Measurements from ENCODE around the gene SIK3. TPM values are rescaled to one million over a fixed set of nuclear protein-coding genes. Genes with fewer than 3 reads are reported as not detected.

SIK3 gene
- total RNA-seq, 1 experiment from 2014 or later = 4.1 TPM

- Histone ChIP-seq H3K4me3 (no peak overlapping the region), H3K27me3 (no peaks in the 10 kb centered on the region), H3K9me3 (no peaks in the 10 kb centered on the region), H3K36me3 (no peaks in the 10 kb centered on the region; the same call in none of the 2 replicates)
- no peak for DNase-seq
Observed at GRCh38 chr11:116980136-116980793, 118.0 kb downstream of the SIK3 start.

GRCh38 chr11:116976941-116977570 lies 121.2 kb downstream of the SIK3 start:
- no peak for DNase-seq

GRCh38 chr11:116975661-116976060 lies 122.6 kb downstream of the SIK3 start:
- Histone ChIP-seq H3K4me3 (no peak overlapping the region), H3K27me3 (no peaks in the 10 kb centered on the region), H3K9me3 (no peaks in the 10 kb centered on the region), H3K36me3 (no peaks in the 10 kb centered on the region; the same call in none of the 2 replicates)
- DNase-seq = no peak

More at GRCh38 chr11:116976941-116977570, 121.2 kb downstream of the SIK3 start:
- Histone ChIP-seq H3K4me3 (no peak overlapping the region), H3K27me3 (no peaks in the 10 kb centered on the region), H3K9me3 (no peaks in the 10 kb centered on the region), H3K36me3 (no peaks in the 10 kb centered on the region; the same call in none of the 2 replicates)

- Histone ChIP-seq H3K27me3 (no peaks in the 10 kb centered on the region), H3K9me3 (no peaks in the 10 kb centered on the region), H3K36me3 (no peaks in the 10 kb centered on the region; the same call in none of the 2 replicates), H3K4me3 (no peak overlapping the region)
- no peak for DNase-seq
Observed at GRCh38 chr11:116973270-116973669, 125.0 kb downstream of the SIK3 start.

GRCh38 chr11:116972691-116973090 lies 125.5 kb downstream of the SIK3 start:
- Histone ChIP-seq H3K36me3 (no peaks in the 10 kb centered on the region; the same call in none of the 2 replicates), H3K27me3 (no peaks in the 10 kb centered on the region), H3K4me3 (no peak overlapping the region), H3K9me3 (no peaks in the 10 kb centered on the region)
- DNase-seq = no peak

- Histone ChIP-seq H3K9me3 (no peaks in the 10 kb centered on the region), H3K36me3 (no peaks in the 10 kb centered on the region), H3K4me3 (no peak overlapping the region), H3K27me3 (no peaks in the 10 kb centered on the region)
- peak; percentile 23 for DNase-seq
Observed at GRCh38 chr11:116970485-116971292, 127.5 kb downstream of the SIK3 start.

- Histone ChIP-seq H3K36me3 (no peaks in the 10 kb centered on the region), H3K4me3 (no peak overlapping the region), H3K27me3 (no peaks in the 10 kb centered on the region), H3K9me3 (no peaks in the 10 kb centered on the region)
- DNase-seq = no peak
Observed at GRCh38 chr11:116969694-116970093, 128.5 kb downstream of the SIK3 start.

- DNase-seq = no peak
- no peaks in the 10 kb centered on the region for H3K9me3 ChIP-seq
- no peaks in the 10 kb centered on the region for H3K36me3 ChIP-seq
- no peaks in the 10 kb centered on the region for H3K27me3 ChIP-seq
- no peak overlapping the region for H3K4me3 ChIP-seq
Observed at GRCh38 chr11:116964269-116964668, 134.0 kb downstream of the SIK3 start.

GRCh38 chr11:116963813-116964212 lies 134.4 kb downstream of the SIK3 start:
- Histone ChIP-seq H3K9me3 (no peaks in the 10 kb centered on the region), H3K36me3 (no peaks in the 10 kb centered on the region), H3K27me3 (no peaks in the 10 kb centered on the region), H3K4me3 (no peak overlapping the region)
- no peak for DNase-seq

- DNase-seq = no peak
- no peak overlapping the region for H3K4me3 ChIP-seq
- H3K36me3 ChIP-seq = no peaks in the 10 kb centered on the region
- no peaks in the 10 kb centered on the region for H3K27me3 ChIP-seq
- H3K9me3 ChIP-seq = no peaks in the 10 kb centered on the region
Observed at GRCh38 chr11:116962108-116962507, 136.1 kb downstream of the SIK3 start.

- Histone ChIP-seq H3K4me3 (no peak overlapping the region), H3K27me3 (no peaks in the 10 kb centered on the region), H3K9me3 (no peaks in the 10 kb centered on the region), H3K36me3 (no peaks in the 10 kb centered on the region; the same call in 1 of the 2 replicates)
- DNase-seq = peak; percentile 58
Observed at GRCh38 chr11:116960930-116961329, 137.3 kb downstream of the SIK3 start.

- Histone ChIP-seq H3K9me3 (no peaks in the 10 kb centered on the region), H3K4me3 (no peak overlapping the region), H3K36me3 (peaks cover 13% of the 10 kb centered on the region), H3K27me3 (no peaks in the 10 kb centered on the region)
- no peak for DNase-seq
Observed at GRCh38 chr11:116958246-116958645, 140.0 kb downstream of the SIK3 start.

- DNase-seq = no peak
- no peaks in the 10 kb centered on the region for H3K27me3 ChIP-seq
- no peak overlapping the region for H3K4me3 ChIP-seq
- peaks cover 13% of the 10 kb centered on the region for H3K36me3 ChIP-seq
- no peaks in the 10 kb centered on the region for H3K9me3 ChIP-seq
Observed at GRCh38 chr11:116955949-116956348, 142.3 kb downstream of the SIK3 start.

GRCh38 chr11:116955548-116955947 lies 142.7 kb downstream of the SIK3 start:
- Histone ChIP-seq H3K27me3 (no peaks in the 10 kb centered on the region), H3K9me3 (no peaks in the 10 kb centered on the region), H3K4me3 (no peak overlapping the region), H3K36me3 (peaks cover 13% of the 10 kb centered on the region)
- no peak for DNase-seq

- peaks cover 30% of the 10 kb centered on the region for H3K36me3 ChIP-seq
- H3K4me3 ChIP-seq = no peak overlapping the region
- no peak for DNase-seq
- H3K27me3 ChIP-seq = no peaks in the 10 kb centered on the region
- H3K9me3 ChIP-seq = no peaks in the 10 kb centered on the region
Observed at GRCh38 chr11:116953530-116954285, 144.5 kb downstream of the SIK3 start.

GRCh38 chr11:116951762-116952161 lies 146.5 kb downstream of the SIK3 start:
- H3K27me3 ChIP-seq = no peaks in the 10 kb centered on the region
- peaks cover 30% of the 10 kb centered on the region for H3K36me3 ChIP-seq
- no peak overlapping the region for H3K4me3 ChIP-seq
- H3K9me3 ChIP-seq = no peaks in the 10 kb centered on the region
- no peak for DNase-seq

GRCh38 chr11:116950210-116950609 lies 148.0 kb downstream of the SIK3 start:
- Histone ChIP-seq H3K36me3 (peaks cover 24% of the 10 kb centered on the region), H3K27me3 (no peaks in the 10 kb centered on the region), H3K4me3 (no peak overlapping the region), H3K9me3 (no peaks in the 10 kb centered on the region)
- no peak for DNase-seq
